ENCODE results near the gene OXA1L. TPM values are rescaled to one million over a fixed set of nuclear protein-coding genes. Genes with fewer than 3 reads are reported as not detected.

Gene OXA1L

DNA sequence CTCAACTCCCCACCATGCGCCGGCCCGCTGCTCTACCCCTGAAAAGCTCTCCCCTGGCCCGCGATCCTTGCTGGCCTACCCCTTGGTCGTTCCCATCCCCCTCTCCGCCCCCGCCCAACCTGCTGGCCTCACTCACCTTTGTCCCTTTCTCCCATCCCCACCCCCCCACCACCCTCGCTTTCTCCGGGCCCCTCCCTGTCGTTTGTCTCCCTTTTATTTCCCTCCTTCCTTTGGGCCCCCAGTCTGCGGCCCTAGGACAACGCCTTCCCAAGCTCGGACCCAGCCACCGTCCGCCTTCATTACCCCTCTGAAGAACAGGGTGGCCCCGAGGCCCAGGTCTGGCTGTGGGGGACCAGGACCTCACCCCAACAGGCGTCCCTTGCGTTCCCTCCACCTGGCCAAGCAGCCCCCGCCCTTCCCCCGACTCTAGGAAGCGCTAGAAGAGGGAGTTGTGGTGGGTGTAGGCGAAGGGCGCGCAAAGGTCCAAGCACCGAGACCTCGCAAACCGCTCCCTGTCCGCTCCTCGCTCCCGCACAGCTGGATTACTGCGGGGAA lies 55.6 kb downstream of the OXA1L start:
- Histone ChIP-seq H3K4ac (ENCODE audit: low read length) (no peak overlapping the region), H3K27ac (replicated peaks; ENCODE audit: low read length) (no peak overlapping the region), H3K36me3 (replicated peaks in 1 of 2; ENCODE audit: control insufficient read depth in 2 of 2, insufficient read depth in 2 of 2, low read length in 2 of 2) (no peaks in the 10 kb centered on the region), H3K9me3 (replicated peaks in 1 of 2; ENCODE audit: control insufficient read depth in 2 of 2, insufficient read depth in 1 of 2, low read depth in 1 of 2, low read length in 2 of 2) (no peaks in the 10 kb centered on the region), H2BK12ac (ENCODE audit: low read length) (no peak overlapping the region), H3K27me3 (ENCODE audit: control insufficient read depth in 3 of 3, insufficient read depth in 3 of 3, low read depth in 1 of 3, low read length in 3 of 3) (peaks cover 0 to 6% (median 3%) of the 10 kb centered on the region in 3 experiments), H3K4me3 (ENCODE audit: low read length in 2 of 2) (peak overlapping the region in 1 of 2 donors; percentile 77), H3K23ac (ENCODE audit: low read depth, low read length, poor library complexity) (peak overlapping the region; percentile 68), H2BK15ac (ENCODE audit: low read length) (no peak overlapping the region), H3K9ac (ENCODE audit: low read depth, low read length, poor library complexity) (peak overlapping the region; percentile 89), H2AFZ (ENCODE audit: low read length) (peak overlapping the region; percentile 74), H3K79me1 (ENCODE audit: low read depth, low read length) (no peaks in the 10 kb centered on the region), H3K4me2 (ENCODE audit: insufficient read depth, low read length, poor library complexity, severe bottlenecking) (peak overlapping the region; percentile 85), H2BK120ac (ENCODE audit: low read depth, low read length) (no peak overlapping the region), H4K8ac (ENCODE audit: low read depth, low read length) (no peak overlapping the region), H3K4me1 (ENCODE audit: control insufficient read depth in 2 of 2, insufficient read depth in 1 of 2, low read depth in 1 of 2, low read length in 2 of 2) (peaks cover 0 to 11% of the 10 kb centered on the region in 2 donors), H3K18ac (ENCODE audit: low read length) (peak overlapping the region; percentile 98), H2BK5ac (ENCODE audit: low read length) (no peak overlapping the region), H2AK5ac (ENCODE audit: low read depth, low read length) (peak overlapping the region; percentile 8), H3K14ac (ENCODE audit: low read length) (peak overlapping the region; percentile 78), H4K91ac (ENCODE audit: low read depth, low read length, poor library complexity) (no peak overlapping the region)
- no CpG with 5 or more reads among the region's 32 CpGs for WGBS, 2 donors (ENCODE audit: extremely low coverage in 2 of 2, insufficient read length in 2 of 2, insufficient replicate concordance in 1 of 2)
- DNase-seq (ENCODE audit: low spot score): no peak

Small RNAs within 50 kb of the gene (small RNA-seq; reads per million reads assigned to genes)
- not detected for gene RF00588 (ENCODE audit: insufficient read depth)

Measured in neuronal stem cell (in vitro differentiated cells).